GM08714 (cell line): Measurements from ENCODE around the gene TEX14.
A peak's percentile ranks its signal among the peaks of the same experiment; 100 is the strongest.

Source experiments
- H3K4me3 ChIP-seq: fragments of 200-500 bp; sonication (Bioruptor generic); 2 replicates; pipeline ENCODE4 v1.5.1; 2014; ENCODE audit warnings: mild to moderate bottlenecking, low read length, inconsistent platforms
- ZNF274 ChIP-seq: IDR thresholded peaks from 2 replicates; pipeline ENCODE4 v1.6.1; 2012; ENCODE audit warnings: mild to moderate bottlenecking, low read depth, low read length

TEX14 gene

GRCh38 chr17:58677194-58677880, 14.5 kb downstream of the TEX14 start:
- H3K4me3 ChIP-seq, result no peak overlapping the region
- no peak for TF ChIP-seq ZNF274

GRCh38 chr17:58671969-58672368, 19.9 kb downstream of the TEX14 start:
- H3K4me3 ChIP-seq, result no peak overlapping the region
- TF ChIP-seq ZNF274, result no peak

GRCh38 chr17:58669853-58670252, 22.0 kb downstream of the TEX14 start:
- no peak overlapping the region for H3K4me3 ChIP-seq
- no peak for TF ChIP-seq ZNF274

GRCh38 chr17:58668598-58668935, 23.3 kb downstream of the TEX14 start:
- TF ChIP-seq ZNF274, result no peak
- H3K4me3 ChIP-seq, result no peak overlapping the region

- H3K4me3 ChIP-seq, result no peak overlapping the region
- no peak for TF ChIP-seq ZNF274
These were observed 23.8 kb downstream of the TEX14 start for GRCh38 chr17:58667934-58668597.

DNA sequence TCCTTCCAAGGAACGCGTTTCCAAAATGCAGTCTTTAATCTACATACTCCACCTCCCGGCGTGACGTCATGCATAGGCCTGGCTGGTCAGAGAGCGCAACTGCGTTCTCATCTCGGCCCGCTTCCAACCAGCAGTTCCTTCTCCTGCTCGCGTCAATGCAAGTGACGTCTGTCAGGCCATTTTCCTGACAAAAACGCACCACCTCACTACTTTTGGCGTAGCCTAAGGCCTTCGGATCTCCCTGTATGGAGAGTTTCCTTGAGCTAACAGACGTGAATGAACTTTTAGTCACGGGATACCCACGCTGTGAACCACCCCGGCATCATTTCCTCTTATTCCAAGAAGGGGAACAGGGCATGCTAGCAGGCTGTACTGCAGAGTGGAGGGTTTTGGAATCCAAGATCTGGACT, 25.0 kb downstream of the TEX14 start:
- TF ChIP-seq ZNF274, result no peak
- H3K4me3 ChIP-seq, result no peak overlapping the region

GRCh38 chr17:58665946-58666857, 25.6 kb downstream of the TEX14 start:
- H3K4me3 ChIP-seq, result no peak overlapping the region
- TF ChIP-seq ZNF274, result no peak

DNA sequence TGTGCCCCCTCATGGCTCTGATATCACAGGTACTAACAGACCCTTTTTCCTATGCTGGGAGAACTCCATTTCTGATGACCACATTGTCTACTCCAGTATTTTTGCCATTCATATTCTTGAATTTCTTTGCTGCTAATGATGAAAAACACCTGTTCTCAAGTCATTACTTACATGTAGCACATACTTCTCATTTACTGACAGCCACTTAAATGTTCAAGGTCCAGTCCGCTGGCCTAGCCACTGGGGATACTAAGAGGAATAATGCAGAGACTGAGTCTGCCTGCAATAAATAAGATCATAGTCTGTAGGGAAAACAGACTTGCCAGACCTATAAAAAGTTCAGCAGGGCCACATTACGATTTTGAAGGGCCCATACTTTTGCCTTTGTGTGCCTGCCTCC, 27.5 kb downstream of the TEX14 start:
- H3K4me3 ChIP-seq, result no peak overlapping the region
- no peak for TF ChIP-seq ZNF274

DNA sequence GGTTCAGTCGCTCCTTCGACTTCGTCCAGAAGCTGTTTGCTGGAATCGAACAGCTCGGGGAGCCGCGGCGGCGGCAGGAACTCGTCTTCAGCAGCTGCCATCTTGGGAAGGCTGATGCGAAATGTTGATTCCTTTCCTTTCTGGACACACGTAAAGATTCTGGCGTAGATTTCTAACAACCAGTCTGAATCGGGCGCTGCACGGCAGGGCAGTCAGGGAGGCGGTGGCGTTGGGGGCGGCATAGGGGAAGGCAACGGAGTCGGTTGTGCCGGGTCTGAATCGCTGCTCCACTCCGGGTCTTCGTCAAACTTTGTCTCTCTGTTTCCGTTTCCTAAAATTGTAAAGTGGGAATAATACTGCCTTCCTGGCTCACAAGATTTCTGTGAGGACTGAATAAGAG, 30.3 kb downstream of the TEX14 start:
- H3K4me3 ChIP-seq, result no peak overlapping the region
- TF ChIP-seq ZNF274, result no peak

DNA sequence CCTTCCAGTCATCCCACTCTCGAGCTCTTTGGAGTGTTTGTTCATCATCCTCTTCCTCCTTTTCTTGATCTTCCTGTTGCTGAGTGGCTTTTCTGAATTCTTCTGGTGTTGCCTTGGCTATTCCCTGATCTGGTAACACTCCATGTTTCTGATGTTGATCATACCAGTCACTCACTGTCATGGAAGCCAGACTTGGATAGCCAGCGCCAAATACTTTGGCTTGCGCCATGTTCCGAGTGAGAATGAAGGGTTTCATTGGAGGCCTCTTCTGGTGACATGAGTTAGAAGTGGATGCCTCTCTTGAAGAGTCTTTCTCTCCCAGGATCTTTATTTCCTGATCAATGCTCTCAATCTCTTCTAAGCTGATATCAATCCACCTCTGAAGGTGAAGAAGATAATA, 31.2 kb downstream of the TEX14 start:
- H3K4me3 ChIP-seq, result no peak overlapping the region
- TF ChIP-seq ZNF274, result no peak

- peak overlapping the region; percentile 54; the same call in 1 of the 2 replicates for H3K4me3 ChIP-seq
These were observed 32.1 kb downstream of the TEX14 start for GRCh38 chr17:58659714-58660084.

- H3K4me3 ChIP-seq, result peak overlapping the region; percentile 54
- no peak for TF ChIP-seq ZNF274
These were observed 32.8 kb downstream of the TEX14 start for GRCh38 chr17:58658804-58659713.

- 0 out of 2 replicates have a peak overlapping the region, but pooled peaks have one; percentile 54 for H3K4me3 ChIP-seq
These were observed 33.7 kb downstream of the TEX14 start for GRCh38 chr17:58657962-58658803.
